HepG2 (cell line): ENCODE results near the gene FSHR.

ENCODE experiments used
- ARHGAP35 ChIP-seq: sonication (generic); formaldehyde crosslinking; IDR thresholded peaks from 2 replicates; pipeline ENCODE4 v1.9.0; 2022; ENCODE audit warnings: mild to moderate bottlenecking, inconsistent platforms, moderate library complexity, missing genetic modification reagents, borderline replicate concordance
- BHLHE40 ChIP-seq: IDR thresholded peaks from 2 replicates; pipeline ENCODE4 v1.6.1; 2011; ENCODE audit warnings: low read length, improper control_type of control experiment
- CBX2 ChIP-seq, 2 experiments: fragments of 200-600 bp in 1 of 2; sonication (generic); formaldehyde crosslinking in 1 of 2; IDR thresholded peaks; 2 replicates each; pipeline versions ENCODE4 v1.7.0 to v1.8.1; 2018 to 2022; ENCODE audit warnings: low read depth in 2 of 2, low read length in 1 of 2, mild to moderate bottlenecking in 1 of 2, missing genetic modification reagents in 1 of 2
- FOSL1 ChIP-seq: sonication (generic); formaldehyde crosslinking; IDR thresholded peaks from 2 replicates; pipeline ENCODE4 v1.9.0; 2021; ENCODE audit warnings: missing genetic modification reagents, borderline replicate concordance
- FOXK2 ChIP-seq: fragments of 450-650 bp; IDR thresholded peaks from 2 replicates; pipeline ENCODE4 v1.6.1; 2016
- KLF13 ChIP-seq: sonication (generic); formaldehyde crosslinking; IDR thresholded peaks from 2 replicates; pipeline ENCODE4 v1.4.0; 2020; ENCODE audit warnings: mild to moderate bottlenecking, missing genetic modification reagents
- SNRNP70 ChIP-seq: fragments of 200-400 bp; formaldehyde crosslinking; IDR thresholded peaks from 2 replicates; pipeline ENCODE4 v1.6.1; 2017; ENCODE audit warnings: mild to moderate bottlenecking, low read depth, low read length, moderate library complexity
- ZFP41 ChIP-seq: sonication (generic); formaldehyde crosslinking; IDR thresholded peaks from 2 replicates; pipeline ENCODE4 v1.4.0; 2020; ENCODE audit warnings: mild to moderate bottlenecking, missing genetic modification reagents, borderline replicate concordance
- ZNF121 ChIP-seq: sonication (generic); formaldehyde crosslinking; IDR thresholded peaks from 2 replicates; pipeline ENCODE4 v1.5.0; 2020; ENCODE audit warnings: mild to moderate bottlenecking, missing genetic modification reagents
- ZZZ3 ChIP-seq: sonication (generic); formaldehyde crosslinking; IDR thresholded peaks from 2 replicates; pipeline ENCODE4 v1.4.0; 2020; ENCODE audit warnings: missing genetic modification reagents, mild to moderate bottlenecking, borderline replicate concordance

GRCh38 chr2:48968011-48968410 is 186.3 kb downstream of the FSHR start:
- no peak for TF ChIP-seq SNRNP70
- TF ChIP-seq BHLHE40: no peak
- no peak for TF ChIP-seq KLF13 (CRISPR knock-in tag)
- TF ChIP-seq ZFP41: no peak
- TF ChIP-seq ZZZ3 (CRISPR knock-in tag): no peak
- TF ChIP-seq FOXK2: no peak
- no peak for TF ChIP-seq FOSL1
- TF ChIP-seq CBX2 (IDR thresholded peaks at IDR 0.05; ENCODE audit: low read depth, low read length): no peak
- no peak for TF ChIP-seq CBX2 (CRISPR knock-in tag; IDR thresholded peaks at IDR 0.05; ENCODE audit: low read depth)
- no peak for TF ChIP-seq ARHGAP35
- TF ChIP-seq ZNF121 (CRISPR knock-in tag): no peak
